HG03442 (cell line): ENCODE data around the gene SLC7A1.
A peak's percentile ranks its signal among the peaks of the same experiment; 100 is the strongest.
"Not testable (repeated sequence)": the region's sequence is repeated elsewhere in the genome, so short reads cannot be mapped to it uniquely, and the experiment has no call there.

Experiments
- ATAC-seq: cut with Tn5 transposase; IDR thresholded peaks from one replicate; pipeline ENCODE4 v1.9.1; 2021; ENCODE audit warnings: mild to moderate bottlenecking, moderate library complexity; ENCODE audit not compliant: unreplicated experiment

SLC7A1 gene

DNA sequence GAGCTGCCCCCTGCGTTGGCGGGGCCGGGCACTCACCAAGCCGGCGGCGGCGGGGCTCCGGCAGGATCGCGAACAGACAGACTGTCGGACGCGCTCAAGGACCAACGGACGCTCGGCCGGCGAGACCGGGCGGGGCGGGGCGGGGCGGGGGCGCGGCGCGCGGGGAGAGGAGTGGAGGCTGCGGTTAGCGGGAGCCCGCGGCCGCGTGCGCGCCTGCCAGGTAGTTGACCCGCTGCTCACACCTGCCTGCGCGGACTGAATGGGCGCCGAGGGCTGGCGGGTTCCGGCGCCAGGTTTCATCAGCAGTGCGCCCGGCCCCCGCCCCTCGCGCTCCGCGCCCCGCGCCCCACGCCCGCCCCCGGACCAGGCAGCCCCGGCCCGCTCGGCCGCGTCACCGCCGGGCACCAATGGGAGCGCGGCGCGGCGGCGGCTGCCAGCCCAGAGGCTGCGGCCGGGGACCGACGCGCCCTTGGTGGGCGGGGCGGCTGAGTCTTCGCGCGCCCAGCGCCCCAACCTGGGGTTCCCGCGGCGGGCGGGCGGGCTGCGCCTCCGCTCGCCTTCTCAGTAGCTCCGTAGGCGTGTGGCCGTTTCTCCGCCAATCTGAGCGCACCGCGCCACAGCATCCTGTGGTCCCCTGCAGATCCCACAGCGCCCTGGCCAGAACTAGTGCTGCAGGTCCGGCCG is at the start of gene SLC7A1:
Gene SLC7A1, minus strand, starts transcription at position 309 of the 684 bp plus-strand sequence. CDS start 59,500 bp downstream, outside the sequence.
- peak; percentile 80 for ATAC-seq

DNA sequence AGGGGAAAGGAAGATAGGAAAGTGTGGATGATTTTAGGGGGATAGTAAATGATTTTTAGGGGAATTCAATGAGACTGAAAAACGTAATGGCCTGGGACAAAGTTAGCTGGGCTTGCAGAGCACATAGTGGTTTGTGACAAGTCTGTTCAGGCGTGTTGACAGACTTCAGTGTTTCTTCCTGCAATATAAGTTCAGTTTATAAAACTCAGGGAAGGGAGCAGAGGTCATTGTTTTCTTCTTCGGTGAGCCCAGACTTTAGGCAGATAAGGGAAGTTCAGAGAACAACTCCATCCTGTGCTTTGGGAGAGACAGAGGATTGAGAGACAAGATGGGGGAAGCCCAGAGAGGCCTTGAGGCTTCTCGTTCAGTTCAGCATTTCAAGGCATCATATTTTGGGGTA is 45.2 kb upstream of the SLC7A1 start:
- no peak for ATAC-seq

DNA sequence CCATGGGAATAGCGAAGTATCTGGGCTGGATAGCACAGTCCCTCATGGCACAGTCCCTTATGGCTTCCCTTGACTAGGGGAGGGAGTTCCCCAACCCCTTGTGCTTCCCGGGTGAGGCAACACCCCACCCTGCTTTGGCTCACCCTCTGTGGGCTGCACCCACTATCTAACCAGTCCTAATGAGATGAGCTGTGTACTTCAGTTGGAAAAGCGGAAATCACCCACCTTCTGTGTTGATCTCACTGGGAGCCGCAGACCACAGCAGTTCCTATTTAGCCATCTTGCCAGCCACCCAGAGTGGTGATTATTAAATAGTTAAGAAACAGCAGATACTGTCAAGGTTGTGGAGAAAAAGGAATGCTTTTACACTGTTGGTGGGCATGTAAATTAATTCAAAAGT is 41.3 kb upstream of the SLC7A1 start:
- ATAC-seq: not testable (repeated sequence)

DNA sequence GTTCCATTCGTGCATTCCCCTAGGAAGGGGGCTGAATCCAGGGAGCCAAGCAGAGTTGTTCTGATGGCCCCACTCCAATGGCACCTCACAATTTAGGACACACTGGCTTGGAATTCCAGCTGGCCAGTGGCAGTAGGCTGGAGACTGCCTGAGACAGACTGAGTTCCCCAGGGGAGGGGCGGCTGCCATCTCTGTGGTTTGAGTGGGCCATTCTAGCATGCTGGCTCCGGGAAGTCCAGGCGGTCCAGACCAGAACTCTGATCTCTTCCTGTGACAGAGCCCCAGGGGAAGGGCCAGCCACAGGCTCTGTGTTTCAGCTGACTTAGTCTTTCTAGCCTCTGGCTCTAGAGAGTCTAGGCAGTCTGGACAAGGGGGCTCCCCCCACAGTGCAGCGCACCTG is 29.5 kb upstream of the SLC7A1 start:
- ATAC-seq: no peak

DNA sequence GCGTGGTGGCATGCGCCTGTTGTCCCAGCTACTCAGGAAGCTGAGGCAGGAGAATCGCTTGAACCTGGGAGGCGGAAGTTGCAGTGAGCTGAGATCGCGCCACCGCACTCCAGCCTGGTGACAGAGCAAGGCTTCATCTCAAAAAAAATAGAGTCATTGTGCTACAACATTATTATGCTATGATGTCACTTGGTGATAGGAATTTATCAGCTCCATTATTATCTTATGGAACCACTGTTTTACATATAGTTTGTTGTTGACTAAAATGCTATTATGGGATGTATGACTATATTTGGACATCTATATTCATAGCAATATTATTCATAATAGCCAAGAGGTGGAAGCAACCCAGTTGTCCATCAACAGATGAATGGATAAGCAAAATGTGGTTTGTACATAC is 26.4 kb upstream of the SLC7A1 start:
- ATAC-seq: no peak

DNA sequence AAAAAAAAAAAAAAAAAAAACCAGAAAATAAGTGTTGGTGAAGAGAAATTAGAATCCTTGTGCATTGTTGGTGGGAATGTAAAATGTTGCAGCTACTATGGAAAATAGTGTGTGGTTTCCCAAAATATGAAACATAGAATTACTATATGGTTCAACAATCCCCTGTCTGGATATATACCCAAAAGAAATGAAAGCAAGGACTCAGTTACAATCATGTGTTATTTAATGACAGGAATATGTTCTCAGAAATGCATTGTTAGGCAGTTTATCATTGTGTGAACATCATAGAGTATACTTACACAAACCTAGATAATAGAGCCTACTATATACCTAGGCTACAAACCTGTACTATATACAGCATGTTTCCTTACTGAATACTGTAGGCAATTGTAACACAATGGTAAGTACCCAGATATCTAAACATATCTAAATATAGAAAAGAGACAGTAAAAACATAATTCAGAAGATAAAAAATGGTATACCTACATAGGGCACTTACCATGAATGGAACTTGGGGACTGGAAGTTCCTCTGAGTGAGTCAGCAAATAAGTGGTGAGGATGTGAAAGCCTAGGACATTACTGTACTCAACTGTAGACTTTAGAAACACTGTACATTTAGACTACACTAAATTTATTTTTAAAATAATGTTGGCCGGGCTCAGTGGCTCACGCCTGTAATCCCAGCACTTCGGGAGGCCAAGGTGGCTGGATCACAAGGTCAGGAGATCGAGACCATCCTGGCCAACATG is 25.7 kb upstream of the SLC7A1 start:
- ATAC-seq: no peak

DNA sequence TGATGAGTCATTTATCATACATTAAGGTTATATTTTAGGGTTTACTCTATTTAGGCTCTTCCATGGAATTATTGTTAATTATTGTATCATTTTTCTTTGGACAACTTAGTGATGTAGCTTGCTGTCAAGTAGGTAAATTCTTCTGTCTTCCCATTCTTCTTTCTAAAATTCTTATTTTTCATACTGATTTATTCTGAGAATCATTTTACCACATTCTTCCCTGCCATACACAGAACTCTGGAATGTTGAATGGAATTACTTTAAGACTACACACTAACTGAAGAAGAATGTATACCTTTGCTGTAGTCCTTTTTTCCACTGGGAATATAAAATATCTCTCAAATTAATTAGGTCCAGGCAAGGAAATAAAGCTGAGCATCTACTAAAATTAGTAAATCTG is 24.5 kb upstream of the SLC7A1 start:
- no peak for ATAC-seq

DNA sequence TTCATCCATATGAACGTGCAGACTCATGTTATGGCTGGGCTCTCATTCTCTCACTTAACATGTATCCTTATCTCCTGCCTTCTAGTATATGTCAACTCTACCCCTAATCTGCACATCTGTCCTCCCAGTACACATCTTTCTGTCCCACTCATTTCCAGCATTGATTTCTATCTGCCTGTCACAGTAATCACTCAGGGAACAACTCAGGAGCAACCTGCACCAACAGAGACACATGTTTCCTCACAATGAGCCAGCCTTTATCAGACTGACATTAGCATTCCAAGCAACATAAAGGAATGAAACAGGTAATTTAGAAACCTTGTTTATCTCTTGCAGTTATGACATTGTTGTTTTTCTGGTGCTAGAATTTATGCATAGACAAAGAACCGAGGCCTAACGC is 17.6 kb upstream of the SLC7A1 start:
- no peak for ATAC-seq

DNA sequence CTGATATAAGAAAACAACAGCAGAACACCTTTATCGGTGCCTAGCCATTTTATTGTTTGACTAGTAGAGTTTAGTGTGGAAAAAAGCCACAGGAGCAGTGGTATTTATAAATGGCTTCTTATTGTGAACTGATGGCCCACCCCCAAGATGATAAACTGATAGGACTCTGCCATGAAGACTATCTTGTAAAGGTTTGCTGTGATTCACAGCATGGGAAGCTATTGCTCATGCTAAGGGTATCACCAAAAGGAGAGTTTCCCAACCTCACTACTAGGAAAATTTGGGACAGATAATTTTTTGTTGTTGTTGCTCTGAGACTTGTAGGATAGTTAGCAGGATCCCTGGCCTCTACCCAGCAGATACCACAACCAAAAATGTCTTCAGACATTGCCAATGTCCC is 12.0 kb upstream of the SLC7A1 start:
- ATAC-seq: no peak

DNA sequence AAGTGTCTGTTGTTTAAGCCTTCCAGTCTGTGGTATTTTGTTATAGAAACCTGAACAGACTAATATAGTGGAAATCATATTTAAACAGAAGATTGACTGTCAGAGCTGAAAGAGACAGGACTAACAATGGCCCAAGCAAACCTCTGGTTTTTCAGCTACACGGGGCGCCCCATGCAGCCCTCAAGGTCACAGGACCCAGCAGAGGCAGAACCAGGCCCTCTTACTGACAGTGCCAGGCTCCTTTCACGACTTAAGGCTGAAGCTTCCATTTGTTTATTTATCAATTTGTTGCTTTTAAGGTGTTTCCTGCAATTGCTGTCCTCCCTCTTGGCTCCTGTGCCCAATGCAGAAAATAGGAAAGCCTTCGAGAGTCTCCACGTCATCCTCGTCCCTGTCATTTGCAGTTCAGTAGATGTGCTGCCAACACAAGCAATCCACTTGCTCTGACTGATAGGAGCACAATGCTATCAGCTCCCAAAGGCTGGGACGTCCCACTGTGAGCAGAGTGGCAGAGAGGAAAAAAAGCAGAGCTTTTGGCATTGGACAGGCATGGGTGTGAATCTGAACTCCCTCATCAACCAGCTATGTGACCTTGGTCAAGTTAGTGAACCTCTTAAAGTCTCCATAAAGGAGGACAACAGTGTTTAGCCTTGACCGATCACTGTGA is 10.5 kb upstream of the SLC7A1 start:
- no peak for ATAC-seq

DNA sequence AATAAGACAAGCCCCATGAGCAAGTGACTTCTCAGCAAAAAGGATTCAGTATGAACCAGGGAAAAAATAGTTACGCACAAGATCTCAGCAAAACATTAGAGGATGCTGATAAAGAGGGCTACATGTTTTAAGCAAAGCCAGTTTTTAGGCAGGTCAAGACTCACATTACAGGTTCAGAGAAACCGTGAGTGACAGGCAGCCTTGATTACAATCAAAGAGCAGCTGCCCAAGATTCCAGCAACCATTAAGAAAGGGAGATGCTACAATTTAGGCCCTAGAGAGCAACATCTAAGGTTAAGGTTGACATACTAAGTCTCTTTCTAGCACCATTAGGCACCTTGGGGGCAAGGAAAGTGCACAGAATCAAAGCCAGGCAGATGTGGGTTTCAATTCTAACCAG is 2.8 kb upstream of the SLC7A1 start:
- ATAC-seq: no peak

DNA sequence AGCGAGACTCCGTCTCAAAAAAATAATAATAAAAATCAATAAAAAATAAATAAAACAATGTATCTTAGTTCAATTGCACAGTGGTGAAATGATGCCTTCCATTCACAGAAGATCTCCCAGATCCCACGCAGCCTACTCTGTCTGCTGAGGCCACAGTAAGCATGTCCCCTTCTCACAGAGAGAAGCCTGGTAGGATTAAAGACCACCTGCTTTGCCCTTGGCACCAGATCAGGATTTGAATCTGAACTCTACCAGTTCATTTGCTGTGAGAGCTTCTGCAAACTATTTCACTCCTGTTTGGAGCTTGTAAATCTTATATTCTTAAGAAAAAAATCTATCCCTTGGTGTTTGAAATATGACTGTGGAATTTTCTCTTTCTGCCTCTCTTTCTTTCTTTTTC is 2.2 kb upstream of the SLC7A1 start:
- ATAC-seq: no peak

DNA sequence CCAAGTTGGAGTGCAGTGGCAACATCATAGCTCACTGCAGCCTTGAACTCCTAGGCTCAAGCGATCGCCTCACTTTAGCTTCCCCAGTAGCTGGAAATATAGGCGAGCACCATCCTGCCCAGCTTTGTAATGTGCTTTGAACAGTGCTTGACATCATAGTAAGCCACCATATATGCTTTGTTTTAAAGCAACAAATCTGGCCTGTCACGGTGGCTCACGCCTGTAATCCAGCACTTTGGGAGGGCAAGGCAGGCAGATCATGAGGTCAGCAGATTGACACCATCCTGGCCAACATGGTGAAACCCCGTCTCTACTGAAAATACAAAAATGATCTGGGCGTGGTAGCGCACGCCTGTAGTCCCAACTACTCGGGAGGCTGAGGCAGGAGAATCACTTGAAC is 1.8 kb upstream of the SLC7A1 start:
- ATAC-seq: no peak

DNA sequence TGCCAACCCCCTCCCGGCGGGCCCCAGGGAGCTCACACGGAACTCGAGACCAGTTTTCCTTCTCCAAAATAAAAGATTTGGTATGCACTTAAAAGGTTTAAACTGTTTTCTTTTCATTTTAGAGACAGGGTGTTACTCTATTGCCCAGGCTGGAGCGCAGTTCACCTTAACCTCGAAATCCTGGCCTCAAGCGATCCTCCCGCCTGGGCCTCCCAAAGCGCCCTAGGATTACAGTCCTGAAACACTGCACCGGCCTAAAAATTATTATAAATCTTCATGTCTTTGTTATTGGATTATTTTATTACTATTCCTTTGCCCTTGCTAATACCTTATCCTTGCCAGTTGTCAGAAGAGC is 553 bp upstream of the SLC7A1 start:
- no peak for ATAC-seq

DNA sequence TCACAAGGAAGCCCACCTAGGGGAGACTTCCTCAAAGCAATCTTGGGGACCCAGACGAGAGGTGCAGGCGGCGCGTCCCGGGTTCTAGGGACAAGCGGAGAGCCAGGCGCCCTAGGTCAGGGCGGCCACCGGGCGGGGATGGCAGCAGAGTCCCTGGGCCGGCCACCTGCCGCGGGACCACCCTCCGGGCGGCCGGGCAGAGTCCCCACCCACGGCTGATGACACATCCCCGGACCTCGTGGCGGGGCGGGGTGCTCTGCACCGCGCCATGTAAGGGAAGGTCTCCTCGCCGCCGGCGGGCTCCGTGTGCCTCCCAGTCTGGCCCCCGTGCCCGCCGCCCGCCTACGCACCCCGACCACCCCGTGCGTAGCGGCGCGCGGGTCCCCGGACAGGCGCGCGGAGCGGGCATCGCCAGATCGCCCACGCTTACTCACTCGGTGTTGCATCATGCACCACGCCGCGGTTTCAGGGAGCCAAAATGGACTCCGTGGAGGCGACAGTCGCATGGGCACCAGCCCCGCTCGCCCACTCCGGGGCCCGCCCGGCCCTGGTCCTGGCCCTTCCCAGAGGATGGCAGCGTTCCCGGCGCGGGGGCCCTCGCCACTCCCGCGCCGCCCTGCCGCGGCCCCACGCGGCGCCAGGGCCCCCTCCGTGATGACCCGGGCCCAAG is 643 bp downstream of the SLC7A1 start:
- peak; percentile 40 for ATAC-seq

DNA sequence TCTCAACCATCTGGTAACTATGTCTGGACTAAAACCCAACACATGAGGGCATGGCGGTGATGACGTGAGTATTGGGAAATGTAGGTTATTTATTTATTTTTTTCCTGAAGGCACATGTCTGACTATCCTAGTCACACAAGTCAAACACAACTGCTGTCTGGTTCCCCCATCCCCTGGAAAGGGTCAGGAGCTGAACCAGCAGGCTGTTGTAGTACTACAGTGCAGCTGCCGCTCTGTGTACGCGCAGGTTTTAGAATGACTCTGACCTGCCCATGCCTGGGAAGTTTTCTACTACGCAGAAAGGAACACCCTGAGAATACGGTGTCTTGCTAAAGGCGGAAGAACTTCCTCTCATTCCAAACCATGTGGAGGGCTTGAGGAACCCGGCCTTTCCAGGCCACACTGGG is 1.2 kb downstream of the SLC7A1 start:
- peak; percentile 26 for ATAC-seq

DNA sequence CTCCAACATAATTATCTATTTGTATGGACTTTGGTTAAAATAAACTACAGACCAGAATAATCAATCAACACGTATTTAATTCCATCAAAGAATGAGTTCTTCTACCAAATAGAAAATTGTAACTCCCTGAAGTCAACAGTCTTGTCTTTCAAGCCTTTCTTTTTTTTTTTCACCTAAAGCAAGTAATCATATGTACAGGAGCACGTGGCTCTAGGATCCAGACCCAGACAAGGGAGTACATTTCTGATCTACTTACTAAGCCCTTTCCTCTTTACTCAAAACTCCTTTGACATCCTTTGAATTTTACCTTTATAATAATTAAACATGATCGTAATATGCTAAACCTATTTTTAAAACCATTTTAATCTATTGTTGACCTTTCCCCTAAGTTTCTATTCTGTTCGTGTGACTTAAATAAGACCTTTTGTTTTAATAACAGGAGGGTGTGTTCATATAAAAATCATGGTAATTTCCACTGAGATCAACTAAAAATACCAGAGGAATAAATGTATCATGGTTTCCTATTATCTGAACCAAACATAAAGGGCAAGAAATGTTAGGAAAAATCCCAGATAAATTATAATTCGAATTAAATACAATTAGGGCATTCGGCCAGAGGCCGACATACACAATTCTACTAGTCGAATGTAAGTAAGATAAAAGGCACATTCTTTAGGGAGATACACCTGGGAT is 1.7 kb downstream of the SLC7A1 start:
- no peak for ATAC-seq

DNA sequence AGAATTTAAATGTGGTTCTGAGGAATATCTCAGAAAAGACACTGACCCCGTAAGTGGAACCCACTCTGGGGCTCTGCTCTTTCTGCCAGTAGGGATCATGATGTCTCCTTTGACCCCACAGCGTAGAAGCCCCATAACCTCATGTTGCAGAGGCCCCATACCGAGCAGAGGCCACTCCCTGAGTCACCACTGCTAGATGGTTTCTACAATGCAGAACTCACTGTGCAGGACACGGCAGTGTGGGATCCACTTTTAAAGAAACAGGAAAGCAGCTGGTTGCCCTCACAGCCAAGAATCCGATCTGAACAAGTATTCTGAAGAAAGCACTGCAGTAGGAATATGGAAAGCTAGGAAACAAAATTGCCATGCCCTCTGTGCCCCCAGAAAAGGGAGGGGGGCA is 4.2 kb downstream of the SLC7A1 start:
- no peak for ATAC-seq

DNA sequence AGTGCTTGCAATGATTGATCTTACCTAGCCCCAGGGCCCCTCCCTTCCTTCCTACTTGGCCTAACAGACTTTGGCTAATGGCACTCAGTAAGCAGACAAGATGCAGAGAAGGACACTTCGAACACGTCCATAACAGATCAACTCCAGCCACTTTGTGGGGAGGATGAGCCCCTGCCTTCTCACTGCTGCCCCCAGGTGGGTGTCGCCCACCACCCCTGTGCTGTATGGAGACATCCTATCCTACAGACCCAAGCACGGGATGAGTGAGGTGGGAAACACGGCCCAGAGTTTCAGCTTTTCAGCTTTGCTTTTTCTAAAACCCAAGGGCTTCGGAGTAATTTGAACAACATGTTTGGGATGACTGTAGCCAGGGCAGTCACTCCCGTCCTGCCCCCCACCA is 5.5 kb downstream of the SLC7A1 start:
- ATAC-seq: no peak

DNA sequence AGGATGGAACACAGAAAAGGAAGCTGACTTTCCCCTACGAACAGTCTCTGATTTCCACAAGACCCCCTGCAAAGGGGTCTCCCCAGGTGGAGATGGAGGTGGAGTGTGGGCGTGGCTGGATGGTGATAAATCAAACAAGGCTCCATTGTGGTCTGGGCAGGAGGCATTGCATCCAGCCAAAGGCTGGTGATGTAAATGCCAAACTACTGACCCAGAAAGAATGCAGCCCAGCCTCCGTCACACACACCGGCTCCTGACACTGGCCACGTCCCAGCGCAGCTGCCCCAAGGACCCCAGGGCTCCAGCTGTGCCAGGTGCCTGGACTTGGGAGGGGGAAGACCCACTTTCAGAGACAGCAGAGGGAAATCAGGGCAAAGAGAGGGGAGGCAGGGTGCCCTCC is 6.3 kb downstream of the SLC7A1 start:
- no peak for ATAC-seq

DNA sequence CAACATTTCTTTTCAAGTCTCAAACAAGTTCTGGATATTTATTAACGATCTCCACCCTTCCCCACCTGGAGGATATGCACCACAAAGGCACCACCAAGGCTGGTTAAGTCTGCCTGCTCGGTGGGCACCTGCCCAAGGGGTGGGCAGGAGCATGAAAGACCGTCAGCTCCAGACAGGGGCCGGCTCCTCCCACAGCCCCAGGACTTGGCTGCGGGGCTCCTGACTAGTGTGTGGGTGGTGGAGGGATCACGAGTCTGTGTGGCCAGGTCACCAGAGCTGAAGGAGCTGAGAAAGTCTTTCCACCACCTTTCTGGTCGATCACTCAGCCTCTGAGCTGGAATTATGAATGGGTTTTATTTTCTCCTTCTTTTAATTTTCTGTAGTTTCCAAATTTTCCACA is 7.8 kb downstream of the SLC7A1 start:
- no peak for ATAC-seq
